GM10847 (cell line): ENCODE results near the gene GSTM2.

Experiments used
- POLR2A ChIP-seq: IDR thresholded peaks from 2 replicates; pipeline ENCODE4 v1.6.1; 2011; ENCODE audit not compliant: insufficient read length; ENCODE audit errors: extremely low read depth

GSTM2 gene

DNA sequence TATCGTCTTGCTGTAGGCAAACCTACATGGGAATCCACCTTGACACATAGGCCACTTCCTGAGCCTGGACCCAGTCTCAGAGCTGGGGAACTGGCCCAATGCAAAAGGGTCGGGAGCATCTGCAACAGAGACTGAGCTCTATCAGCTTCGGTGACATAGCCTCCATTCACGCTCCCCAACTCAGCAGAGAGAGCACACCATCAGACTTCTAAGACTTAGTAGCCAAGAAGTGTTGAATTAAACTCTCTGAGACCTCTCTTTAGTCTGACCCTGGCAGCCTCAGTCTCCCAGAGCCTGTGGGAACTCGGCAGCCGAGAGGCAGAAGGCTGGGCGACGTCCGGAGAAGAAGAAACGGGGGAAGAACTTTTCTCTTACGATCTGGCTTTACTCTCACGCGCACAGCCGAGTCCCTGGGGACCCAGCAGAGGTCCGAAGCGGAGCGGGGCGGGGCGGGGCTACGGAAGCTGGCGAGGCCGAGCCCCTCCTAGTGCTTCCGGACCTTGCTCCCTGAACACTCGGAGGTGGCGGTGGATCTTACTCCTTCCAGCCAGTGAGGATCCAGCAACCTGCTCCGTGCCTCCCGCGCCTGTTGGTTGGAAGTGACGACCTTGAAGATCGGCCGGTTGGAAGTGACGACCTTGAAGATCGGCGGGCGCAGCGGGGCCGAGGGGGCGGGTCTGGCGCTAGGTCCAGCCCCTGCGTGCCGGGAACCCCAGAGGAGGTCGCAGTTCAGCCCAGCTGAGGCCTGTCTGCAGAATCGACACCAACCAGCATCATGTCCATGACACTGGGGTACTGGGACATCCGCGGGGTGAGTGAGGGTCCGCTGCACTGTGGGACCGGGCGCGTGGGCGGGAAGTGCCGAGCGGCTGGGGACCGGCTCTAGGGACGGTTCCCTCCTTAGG, 12.0 kb upstream of the GSTM2 start, which contains the start of gene GSTM4:
Gene GSTM4, plus strand, starts transcription at position 485 of the 905 bp plus-strand sequence. Its CDS starts 291 bp downstream, at position 776.
- peak; percentile 52 for TF ChIP-seq POLR2A

DNA sequence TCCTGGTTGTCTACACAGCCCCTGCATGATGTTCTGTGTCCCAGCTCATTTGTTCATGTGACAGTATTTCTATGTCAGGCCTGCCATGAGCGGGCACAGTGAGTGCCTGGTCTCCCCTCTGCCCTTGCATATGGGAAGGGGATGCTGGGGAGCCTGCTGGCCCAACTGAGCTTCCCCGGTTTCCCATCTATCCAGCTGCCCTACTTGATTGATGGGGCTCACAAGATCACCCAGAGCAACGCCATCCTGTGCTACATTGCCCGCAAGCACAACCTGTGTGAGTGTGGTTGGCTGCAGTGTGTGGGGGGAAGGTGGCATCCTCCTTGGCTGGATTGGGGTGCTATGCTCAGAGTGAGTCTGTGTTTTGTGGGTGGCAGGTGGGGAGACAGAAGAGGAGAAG, 10.5 kb upstream of the GSTM2 start:
- no peak for TF ChIP-seq POLR2A

DNA sequence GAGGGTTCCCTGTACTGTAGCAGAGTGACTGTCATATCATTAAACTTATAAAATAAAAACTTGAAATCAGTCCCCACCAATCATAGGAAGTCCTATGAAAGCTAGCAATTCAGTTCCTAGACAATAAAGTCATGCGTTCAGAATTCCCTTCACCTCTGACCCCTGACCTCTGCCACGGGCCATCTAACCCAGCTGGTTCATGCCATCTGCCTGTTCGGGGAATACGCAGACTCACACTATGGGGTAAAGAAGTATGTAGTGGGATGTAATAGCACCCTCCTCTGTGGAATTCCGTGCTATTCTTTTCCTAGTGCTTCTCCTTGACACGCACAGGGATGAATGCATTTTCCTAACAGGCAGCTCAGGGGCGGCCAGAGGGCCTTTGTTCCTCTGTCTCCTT, 9.9 kb upstream of the GSTM2 start:
- no peak for TF ChIP-seq POLR2A

DNA sequence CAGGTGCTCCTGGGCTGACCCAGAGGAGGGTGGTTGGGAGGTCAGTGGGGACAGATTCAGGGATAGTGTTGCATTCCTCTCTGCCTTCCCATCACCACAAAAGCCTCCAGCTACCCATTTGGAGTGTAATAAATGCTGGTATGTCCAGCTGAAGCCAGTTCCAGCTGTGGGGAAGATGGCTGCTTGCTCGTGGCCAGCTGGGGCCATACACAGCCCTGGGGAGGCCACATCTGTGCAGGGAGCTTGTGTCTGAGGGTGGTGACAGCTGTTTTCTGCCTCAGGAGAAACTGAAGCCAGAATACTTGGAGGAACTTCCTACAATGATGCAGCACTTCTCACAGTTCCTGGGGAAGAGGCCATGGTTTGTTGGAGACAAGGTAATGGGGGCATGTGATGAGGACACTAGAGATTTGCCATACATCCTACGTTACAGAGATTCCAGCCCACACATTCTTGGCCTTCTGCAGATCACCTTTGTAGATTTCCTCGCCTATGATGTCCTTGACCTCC, 9.3 kb upstream of the GSTM2 start:
- no peak for TF ChIP-seq POLR2A

DNA sequence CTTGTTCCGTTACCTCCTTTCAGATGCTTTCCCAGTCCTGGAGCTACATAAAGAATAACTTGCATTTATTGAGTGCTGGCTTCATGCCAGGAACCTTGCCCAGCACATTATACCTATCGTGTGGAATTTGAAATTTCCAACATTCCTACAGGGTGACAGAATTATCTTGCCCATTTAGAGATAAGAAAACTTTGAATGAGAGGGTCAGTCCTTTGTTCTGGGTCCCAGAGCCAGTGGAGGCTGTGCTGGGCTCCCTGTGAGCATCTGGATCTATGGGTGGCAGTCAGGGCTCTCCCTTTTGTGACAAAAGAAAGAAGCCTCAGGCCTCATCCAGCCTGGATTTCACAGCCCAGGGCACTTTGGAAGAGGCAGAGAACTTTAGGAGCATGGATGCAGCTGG, 8.7 kb upstream of the GSTM2 start:
- TF ChIP-seq POLR2A: no peak

DNA sequence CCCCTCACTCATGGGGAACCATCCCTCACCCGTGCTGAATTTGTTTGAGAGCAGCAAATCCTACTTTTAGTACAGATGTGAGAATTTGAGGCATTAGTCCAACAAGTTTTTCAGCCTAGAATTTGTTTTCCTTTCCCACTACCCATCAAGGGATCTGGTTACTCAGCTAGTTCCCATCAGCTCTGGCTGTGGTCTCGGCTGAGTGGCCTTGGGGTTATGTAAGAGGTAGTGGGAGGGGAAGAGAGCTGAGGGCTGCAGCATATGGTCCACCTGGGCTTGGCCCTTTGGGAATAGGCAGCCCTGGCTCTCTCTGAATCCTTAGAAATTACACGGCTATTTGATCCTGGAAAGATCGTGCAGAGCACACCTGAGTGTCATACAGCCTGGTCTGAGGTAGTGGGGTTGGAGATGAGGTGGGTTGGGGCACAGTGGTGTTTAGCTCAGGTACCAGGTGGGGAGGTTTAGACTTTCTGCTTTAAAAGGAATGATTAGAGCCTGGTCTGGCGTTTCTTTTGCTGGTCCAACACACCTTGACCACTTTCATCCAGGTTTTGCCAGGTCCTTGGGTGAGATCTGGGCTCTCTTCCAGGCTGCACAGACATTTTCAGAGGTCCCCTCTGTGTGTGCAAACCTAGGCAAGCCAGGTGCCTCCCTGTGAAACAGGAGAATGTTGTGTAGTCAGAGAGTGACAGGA, 7.7 kb upstream of the GSTM2 start:
- TF ChIP-seq POLR2A: no peak

DNA sequence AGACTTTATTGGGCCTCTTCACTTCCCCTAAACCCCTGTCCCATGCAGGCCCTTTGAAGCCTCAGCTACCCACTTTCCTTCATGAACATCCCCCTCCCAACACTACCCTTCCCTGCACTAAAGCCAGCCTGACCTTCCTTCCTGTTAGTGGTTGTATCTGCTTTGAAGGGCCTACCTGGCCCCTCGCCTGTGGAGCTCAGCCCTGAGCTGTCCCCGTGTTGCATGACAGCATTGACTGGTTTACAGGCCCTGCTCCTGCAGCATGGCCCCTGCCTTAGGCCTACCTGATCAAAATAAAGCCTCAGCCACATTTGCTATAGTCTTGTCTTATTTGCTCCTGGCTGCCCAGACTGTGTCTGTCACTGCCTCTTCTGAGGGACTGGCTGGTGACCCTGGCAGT, 6.5 kb upstream of the GSTM2 start:
- no peak for TF ChIP-seq POLR2A

DNA sequence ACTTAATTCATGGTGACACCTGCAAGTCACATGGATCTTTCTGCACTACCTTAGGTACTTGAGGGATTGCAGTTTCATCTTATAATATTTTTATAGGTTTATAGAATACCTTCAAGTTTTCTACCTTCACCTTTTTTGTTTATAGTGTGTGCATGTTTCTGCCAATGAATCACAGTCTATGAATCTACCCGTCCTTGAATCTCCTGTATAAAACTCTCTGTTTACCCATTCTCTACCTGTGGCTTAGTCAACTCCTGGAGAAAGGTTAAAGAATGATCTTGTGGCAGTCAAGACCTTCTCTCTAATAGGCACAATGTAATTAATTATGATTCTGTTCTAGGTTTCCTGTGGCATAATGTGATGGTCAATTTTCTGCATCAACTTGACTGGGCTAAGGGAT, 3.2 kb upstream of the GSTM2 start:
- no peak for TF ChIP-seq POLR2A

DNA sequence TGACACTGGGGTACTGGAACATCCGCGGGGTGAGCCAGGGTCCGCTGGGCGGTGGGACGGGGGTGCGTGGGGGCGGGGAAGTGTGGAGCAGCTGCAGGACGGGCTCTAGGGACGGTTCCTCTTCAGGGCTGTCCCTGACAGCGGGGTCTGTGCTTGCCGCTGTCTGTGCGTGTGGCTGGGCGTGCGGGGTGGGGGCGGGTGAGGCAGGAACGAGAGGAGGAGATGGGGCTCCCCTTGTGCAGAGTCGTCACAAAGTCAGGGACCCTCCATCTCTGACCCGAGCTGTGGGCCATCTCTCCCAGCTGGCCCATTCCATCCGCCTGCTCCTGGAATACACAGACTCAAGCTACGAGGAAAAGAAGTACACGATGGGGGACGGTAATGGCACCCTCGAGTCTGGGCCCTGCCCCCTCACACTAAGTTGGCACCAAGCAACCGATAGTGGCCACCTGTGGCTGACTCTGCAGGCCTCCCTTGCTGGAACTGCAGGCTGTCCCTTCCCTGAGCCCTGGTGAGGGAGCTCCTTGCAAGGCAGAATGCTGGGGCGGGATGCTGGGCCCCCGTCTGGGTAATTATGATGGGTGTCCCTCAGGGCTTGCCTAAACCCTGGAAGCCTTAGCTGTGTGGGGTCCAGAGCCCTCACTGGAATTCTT, 392 bp downstream of the GSTM2 start:
- TF ChIP-seq POLR2A: no peak

DNA sequence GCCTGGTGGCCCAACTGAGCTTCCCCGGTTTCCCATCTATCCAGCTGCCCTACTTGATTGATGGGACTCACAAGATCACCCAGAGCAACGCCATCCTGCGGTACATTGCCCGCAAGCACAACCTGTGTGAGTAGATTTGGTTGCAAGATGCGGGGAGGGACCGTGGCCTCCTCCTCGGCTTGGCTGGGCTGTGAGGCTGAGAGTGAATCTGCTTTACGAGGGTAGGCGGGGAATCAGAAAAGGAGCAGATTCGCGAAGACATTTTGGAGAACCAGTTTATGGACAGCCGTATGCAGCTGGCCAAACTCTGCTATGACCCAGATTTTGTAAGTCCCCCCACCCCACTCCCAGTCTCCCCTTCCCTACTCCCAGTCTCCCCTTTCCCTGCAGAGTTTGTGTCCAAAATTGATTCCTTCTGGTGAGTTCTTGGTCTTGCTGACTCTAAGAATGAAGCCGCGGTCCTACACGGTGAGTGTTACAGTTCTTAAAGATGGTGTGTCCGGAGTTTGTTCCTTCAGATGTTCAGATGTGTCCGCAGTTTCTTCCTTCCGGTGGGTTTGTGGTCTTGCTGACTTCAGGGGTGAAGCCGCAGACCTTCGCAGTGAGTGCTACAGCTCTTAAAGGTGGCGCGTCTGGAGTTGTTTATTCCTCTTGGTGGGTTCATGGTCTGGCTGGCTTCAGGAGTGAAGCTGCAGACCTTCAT, 1.5 kb downstream of the GSTM2 start:
- no peak for TF ChIP-seq POLR2A

DNA sequence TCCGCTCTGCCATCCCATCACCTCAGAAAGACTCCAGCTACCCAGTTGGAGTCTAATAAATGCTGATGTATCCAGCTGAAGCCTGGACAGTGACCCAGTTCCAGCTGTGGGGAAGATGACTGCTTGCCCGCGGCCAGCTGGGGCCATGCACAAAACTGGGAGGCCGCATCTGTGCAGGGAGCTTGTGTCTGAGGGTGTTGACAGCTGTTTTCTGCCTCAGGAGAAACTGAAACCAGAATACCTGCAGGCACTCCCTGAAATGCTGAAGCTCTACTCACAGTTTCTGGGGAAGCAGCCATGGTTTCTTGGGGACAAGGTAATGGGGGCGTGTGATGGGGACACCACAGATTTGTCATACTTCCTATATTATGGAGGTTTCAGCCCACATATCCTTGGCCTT, 3.2 kb downstream of the GSTM2 start:
- TF ChIP-seq POLR2A: no peak

DNA sequence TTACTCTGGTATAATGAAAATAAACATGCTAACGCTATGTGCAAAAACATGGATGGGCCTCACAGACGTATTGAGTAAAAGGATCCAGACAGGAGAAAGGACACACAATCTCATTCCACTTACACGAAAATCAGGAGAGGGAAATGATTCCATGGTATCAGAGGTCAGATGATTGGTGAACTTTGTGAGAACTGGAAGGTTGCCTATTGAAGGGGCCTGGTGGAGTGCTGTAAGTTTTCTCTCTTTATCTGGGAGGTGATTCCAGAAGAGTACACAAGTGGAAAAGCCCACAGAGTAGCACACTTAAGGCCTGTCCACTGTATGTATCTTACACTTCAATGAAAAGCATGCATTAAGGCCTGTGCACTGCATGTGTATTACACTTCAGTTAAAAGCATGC, 9.6 kb downstream of the GSTM2 start:
- no peak for TF ChIP-seq POLR2A

DNA sequence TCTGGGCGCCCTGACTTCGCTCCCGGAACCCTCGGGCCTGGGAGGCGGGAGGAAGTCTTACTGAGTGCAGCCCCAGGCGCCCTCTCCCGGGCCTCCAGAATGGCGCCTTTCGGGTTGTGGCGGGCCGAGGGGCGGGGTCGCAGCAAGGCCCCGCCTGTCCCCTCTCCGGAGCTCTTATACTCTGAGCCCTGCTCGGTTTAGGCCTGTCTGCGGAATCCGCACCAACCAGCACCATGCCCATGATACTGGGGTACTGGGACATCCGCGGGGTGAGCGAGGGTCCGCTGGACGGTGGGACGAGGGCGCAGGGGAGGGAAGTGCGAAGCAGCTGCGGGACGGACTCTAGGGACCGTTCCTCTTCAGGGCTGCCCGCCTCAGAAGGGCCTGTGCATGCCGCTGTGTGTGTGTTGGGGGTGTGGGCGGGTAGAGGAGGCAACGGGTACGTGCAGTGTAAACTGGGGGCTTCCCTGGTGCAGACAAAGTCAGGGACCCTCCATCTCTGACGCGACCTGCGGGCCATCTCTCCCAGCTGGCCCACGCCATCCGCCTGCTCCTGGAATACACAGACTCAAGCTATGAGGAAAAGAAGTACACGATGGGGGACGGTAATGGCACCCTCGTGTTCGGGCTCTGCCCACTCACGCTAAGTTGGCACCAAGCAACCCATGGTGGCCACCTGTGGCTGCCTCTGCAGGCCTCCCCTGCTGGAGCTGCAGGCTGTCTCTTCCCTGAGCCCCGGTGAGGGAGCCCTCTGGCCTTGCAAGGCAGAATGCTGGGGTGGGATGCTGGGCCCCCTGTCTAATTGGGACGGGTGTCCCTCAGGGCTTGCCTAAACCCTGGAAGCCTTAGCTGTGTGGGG, 20.0 kb downstream of the GSTM2 start, which contains the start of gene GSTM1:
Gene GSTM1, plus strand, starts transcription at position 177 of the 859 bp plus-strand sequence. Its CDS starts 57 bp downstream, at position 234.
- TF ChIP-seq POLR2A: peak; percentile 36

DNA sequence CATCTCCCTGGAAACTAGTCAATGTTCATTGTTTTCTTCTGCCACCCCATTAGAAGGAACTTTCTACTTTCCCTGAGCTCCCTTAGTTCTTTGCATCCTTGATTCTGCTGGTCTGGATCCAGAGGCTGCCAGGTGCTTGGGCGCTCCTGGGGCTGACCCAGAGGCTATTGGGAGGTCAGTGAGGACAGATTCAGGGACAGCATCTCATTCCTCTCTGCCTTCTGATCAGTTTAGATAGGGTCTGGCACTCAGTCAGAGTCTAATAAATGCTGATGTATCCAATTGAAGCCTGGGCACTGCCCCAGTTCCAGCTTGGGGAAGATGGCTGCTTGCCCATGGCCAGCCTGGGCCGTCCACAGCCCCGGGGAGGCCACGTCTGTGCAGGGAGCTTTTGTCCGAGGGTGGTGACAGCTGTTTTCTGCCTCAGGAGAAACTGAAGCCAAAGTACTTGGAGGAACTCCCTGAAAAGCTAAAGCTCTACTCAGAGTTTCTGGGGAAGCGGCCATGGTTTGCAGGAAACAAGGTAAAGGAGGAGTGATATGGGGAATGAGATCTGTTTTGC, 22.1 kb downstream of the GSTM2 start:
- TF ChIP-seq POLR2A: no peak
